Nephron progenitor cell (in vitro differentiated cells): ENCODE results near the gene DSCAM.
A peak's percentile ranks its signal among the peaks of the same experiment; 100 is the strongest.

Experiments used
- DNase-seq: peaks from one replicate; pipeline ENCODE4 v3.0.0; 2021
- H3K27ac Mint-ChIP-seq: 2 replicates; pipeline ENCODE4 v1.8.0; 2021; ENCODE audit warnings: mild to moderate bottlenecking, moderate library complexity, mixed read lengths
- H3K27me3 Mint-ChIP-seq: 2 replicates; pipeline ENCODE4 v1.8.0; 2021; ENCODE audit warnings: mild to moderate bottlenecking, low read depth, mixed read lengths; ENCODE audit not compliant: poor library complexity
- H3K36me3 Mint-ChIP-seq: 2 replicates; pipeline ENCODE4 v1.8.0; 2021; ENCODE audit warnings: low read depth, mixed read lengths
- H3K4me1 Mint-ChIP-seq: 2 replicates; pipeline ENCODE4 v1.8.0; 2021; ENCODE audit warnings: mixed read lengths
- H3K4me3 Mint-ChIP-seq: 2 replicates; pipeline ENCODE4 v1.8.0; 2021; ENCODE audit warnings: mild to moderate bottlenecking, moderate library complexity, mixed read lengths
- H3K9me3 Mint-ChIP-seq: 2 replicates; pipeline ENCODE4 v1.8.0; 2021; ENCODE audit warnings: mild to moderate bottlenecking, moderate library complexity, mixed read lengths
- CTCF ChIP-seq: fragments of 200-600 bp; sonication (generic); IDR thresholded peaks from 2 replicates; pipeline ENCODE4 v1.5.0; 2021; ENCODE audit warnings: antibody characterized with exemption

The DSCAM gene

GRCh38 chr21:40496116-40496515 is 350.8 kb downstream of the DSCAM start:
- peak overlapping the region; percentile 7 for H3K27ac Mint-ChIP-seq
- peaks cover 23% of the 10 kb centered on the region for H3K9me3 Mint-ChIP-seq
- no peak for TF ChIP-seq CTCF
- no peak overlapping the region for H3K4me3 Mint-ChIP-seq
- peaks cover 8% of the 10 kb centered on the region for H3K36me3 Mint-ChIP-seq
- H3K4me1 Mint-ChIP-seq, result no peaks in the 10 kb centered on the region
- peaks cover 17% of the 10 kb centered on the region for H3K27me3 Mint-ChIP-seq
- no peak for DNase-seq

DNA sequence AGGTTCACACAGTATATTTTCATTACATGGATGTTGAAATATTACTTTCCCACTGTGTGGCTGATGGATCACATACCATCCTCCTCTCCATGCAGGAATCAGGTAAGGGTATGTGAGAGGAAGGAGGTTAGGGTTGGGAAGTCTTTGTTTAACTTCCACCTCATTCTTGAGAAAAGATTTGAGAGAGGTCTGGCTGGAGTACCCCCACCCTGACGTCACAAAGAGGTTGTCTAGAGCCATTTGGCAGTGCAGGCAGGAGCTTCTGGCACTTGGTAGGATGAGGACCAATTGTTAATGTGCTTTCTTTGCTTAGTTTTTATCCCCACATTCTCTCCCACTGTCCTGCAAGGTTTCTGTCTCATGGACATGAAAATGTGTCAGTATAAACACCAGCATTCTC is 356.6 kb downstream of the DSCAM start:
- Mint-ChIP-seq H3K4me3 (no peak overlapping the region), H3K9me3 (peaks cover 45% of the 10 kb centered on the region), H3K27ac (no peak overlapping the region), H3K27me3 (peaks cover 3% of the 10 kb centered on the region), H3K4me1 (no peaks in the 10 kb centered on the region), H3K36me3 (peaks cover 8% of the 10 kb centered on the region)
- no peak for TF ChIP-seq CTCF
- DNase-seq, result no peak

DNA sequence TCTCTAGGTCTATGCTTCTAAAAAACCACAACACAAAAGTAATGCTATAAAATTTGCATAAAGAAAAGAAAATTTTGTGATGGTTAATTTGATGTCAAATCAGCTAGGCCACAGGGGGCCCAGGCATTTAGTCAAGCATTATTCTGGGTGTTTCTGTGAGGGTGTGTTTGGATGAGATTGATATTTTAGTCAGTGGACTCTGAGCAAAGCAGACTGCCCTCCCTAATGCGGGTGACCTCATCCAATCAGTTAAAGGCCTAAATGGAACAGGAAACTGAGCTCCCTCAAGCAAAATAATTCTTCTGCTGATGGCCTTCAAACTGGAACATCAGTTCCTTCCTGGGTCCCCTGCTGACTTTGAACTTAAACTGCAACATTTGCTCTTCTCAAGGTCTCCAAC is 358.0 kb downstream of the DSCAM start:
- no peaks in the 10 kb centered on the region for H3K4me1 Mint-ChIP-seq
- H3K27ac Mint-ChIP-seq, result no peak overlapping the region
- no peak overlapping the region for H3K4me3 Mint-ChIP-seq
- peaks cover 10% of the 10 kb centered on the region for H3K27me3 Mint-ChIP-seq
- H3K9me3 Mint-ChIP-seq, result peaks cover 45% of the 10 kb centered on the region
- peaks cover 8% of the 10 kb centered on the region for H3K36me3 Mint-ChIP-seq
- no peak for DNase-seq
- no peak for TF ChIP-seq CTCF

GRCh38 chr21:40481764-40482163 is 365.2 kb downstream of the DSCAM start:
- H3K4me1 Mint-ChIP-seq, result no peaks in the 10 kb centered on the region
- no peak overlapping the region for H3K27ac Mint-ChIP-seq
- H3K9me3 Mint-ChIP-seq, result peaks cover 15% of the 10 kb centered on the region
- DNase-seq, result no peak
- TF ChIP-seq CTCF, result no peak
- peaks cover 7% of the 10 kb centered on the region for H3K27me3 Mint-ChIP-seq
- H3K4me3 Mint-ChIP-seq, result no peak overlapping the region
- H3K36me3 Mint-ChIP-seq, result peaks cover 4% of the 10 kb centered on the region

DNA sequence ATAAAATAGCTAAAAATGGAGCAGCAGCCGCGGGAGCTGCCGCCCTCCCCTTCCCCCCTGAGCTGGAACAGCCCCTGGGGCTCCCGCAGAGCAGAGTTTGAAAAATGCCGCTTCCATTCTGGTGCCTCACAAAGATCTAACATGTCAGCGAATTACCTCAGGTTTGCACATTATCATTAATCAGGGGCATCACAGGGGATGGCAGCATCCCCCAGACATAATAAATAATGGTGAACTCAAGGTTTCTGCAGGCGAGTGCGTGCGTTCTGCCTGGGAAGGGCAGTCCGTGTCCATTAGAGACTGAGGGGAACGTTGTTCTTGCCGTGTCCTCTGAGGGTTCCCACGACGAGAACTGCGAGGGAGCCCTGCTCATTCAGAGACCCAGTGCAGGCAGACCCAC is 372.4 kb downstream of the DSCAM start:
- Mint-ChIP-seq H3K36me3 (peaks cover 4% of the 10 kb centered on the region), H3K4me1 (no peaks in the 10 kb centered on the region), H3K27me3 (peaks cover 4% of the 10 kb centered on the region), H3K27ac (no peak overlapping the region), H3K9me3 (peaks cover 6% of the 10 kb centered on the region), H3K4me3 (no peak overlapping the region)
- DNase-seq, result no peak
- no peak for TF ChIP-seq CTCF

DNA sequence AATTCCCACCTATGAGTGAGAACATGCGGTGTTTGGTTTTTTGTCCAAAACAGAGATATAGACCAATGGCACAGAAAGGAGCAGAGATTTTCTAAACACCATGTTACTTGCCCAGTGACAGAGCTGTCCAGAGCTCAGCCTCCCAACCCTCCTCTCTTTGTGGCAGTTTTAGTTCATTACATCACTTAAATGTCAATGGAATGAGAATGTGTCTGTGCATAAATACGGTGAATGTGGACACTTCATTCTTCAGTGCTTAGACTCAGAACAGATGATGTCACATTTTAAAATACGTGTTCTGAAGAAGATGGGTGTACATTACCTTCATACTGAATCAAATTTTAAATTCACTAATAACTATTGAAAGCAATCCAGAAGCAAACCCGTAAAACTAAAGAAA is 374.9 kb downstream of the DSCAM start:
- TF ChIP-seq CTCF, result no peak

More for the DNA sequence above, 374.9 kb downstream of the DSCAM start:
- no peaks in the 10 kb centered on the region for H3K36me3 Mint-ChIP-seq
- H3K27me3 Mint-ChIP-seq, result peaks cover 10% of the 10 kb centered on the region
- DNase-seq, result no peak
- no peaks in the 10 kb centered on the region for H3K4me1 Mint-ChIP-seq
- H3K4me3 Mint-ChIP-seq, result no peak overlapping the region
- no peak overlapping the region for H3K27ac Mint-ChIP-seq
- H3K9me3 Mint-ChIP-seq, result no peaks in the 10 kb centered on the region
